Sigmoid colon (tissue), 4 donors: ENCODE data around the gene BBS12.

Experiments used
- CTCF ChIP-seq, 4 experiments: fragments of 450-650 bp in 3 of 4; fragments of 200-600 bp in 1 of 4; IDR thresholded peaks; one replicate each; pipeline ENCODE4 v1.5.1; 2016 to 2019; ENCODE audit warnings: antibody characterized with exemption in 4 of 4, mild to moderate bottlenecking in 3 of 4, moderate library complexity in 2 of 4
- EP300 ChIP-seq, 4 donors: sonication (generic); formaldehyde crosslinking; IDR thresholded peaks; one replicate each; pipeline ENCODE4 v1.6.1; 2017; ENCODE audit warnings: antibody characterized with exemption in 4 of 4
- POLR2A ChIP-seq, 2 donors: fragments of 450-650 bp; IDR thresholded peaks; one replicate each; pipeline ENCODE4 v1.6.1; 2016; ENCODE audit warnings: antibody characterized with exemption in 2 of 2, mild to moderate bottlenecking in 2 of 2, moderate library complexity in 2 of 2
- POLR2AphosphoS5 ChIP-seq, 4 donors: sonication (generic); formaldehyde crosslinking; IDR thresholded peaks; one replicate each; pipeline ENCODE4 v1.6.1; 2017; ENCODE audit warnings: antibody characterized with exemption in 4 of 4

GRCh38 chr4:122781486-122781885 is 49.0 kb downstream of the BBS12 start:
- no peak for TF ChIP-seq EP300 (IDR thresholded peaks at IDR 0.05)
- no peak for TF ChIP-seq POLR2A (IDR thresholded peaks at IDR 0.05)
- TF ChIP-seq POLR2AphosphoS5 (IDR thresholded peaks at IDR 0.05) = no peak
- no peak for TF ChIP-seq CTCF (IDR thresholded peaks at IDR 0.05)
